GM21576 (cell line): ENCODE measurements around the gene EVL.

ENCODE experiments used
- ATAC-seq: cut with Tn5 transposase; IDR thresholded peaks from one replicate; pipeline ENCODE4 v1.9.1; 2021; ENCODE audit warnings: mild to moderate bottlenecking, moderate library complexity; ENCODE audit not compliant: unreplicated experiment

The EVL gene

GRCh38 chr14:100124551-100125088 is 59.4 kb downstream of the EVL start:
- no peak for ATAC-seq

- no peak for ATAC-seq
Observed at GRCh38 chr14:100126401-100126800, 61.2 kb downstream of the EVL start.

- no peak for ATAC-seq
Observed at GRCh38 chr14:100127853-100128455, 62.7 kb downstream of the EVL start.

- no peak for ATAC-seq
Observed at GRCh38 chr14:100128688-100129087, 63.5 kb downstream of the EVL start.

- no peak for ATAC-seq
Observed at GRCh38 chr14:100129161-100129589, 64.0 kb downstream of the EVL start.

GRCh38 chr14:100130521-100130920 is 65.3 kb downstream of the EVL start:
- no peak for ATAC-seq

GRCh38 chr14:100131181-100131580 is 66.0 kb downstream of the EVL start:
- no peak for ATAC-seq

GRCh38 chr14:100132161-100132902 is 67.1 kb downstream of the EVL start:
- ATAC-seq = no peak

- no peak for ATAC-seq
Observed at GRCh38 chr14:100132903-100133510, 67.8 kb downstream of the EVL start.

- ATAC-seq = no peak
Observed at GRCh38 chr14:100134586-100134985, 69.4 kb downstream of the EVL start.

GRCh38 chr14:100135073-100135472 is 69.9 kb downstream of the EVL start:
- ATAC-seq = no peak

GRCh38 chr14:100135784-100136183 is 70.6 kb downstream of the EVL start:
- ATAC-seq = no peak

GRCh38 chr14:100137173-100137572 is 72.0 kb downstream of the EVL start:
- ATAC-seq = no peak

GRCh38 chr14:100138082-100138787 is 73.0 kb downstream of the EVL start:
- no peak for ATAC-seq

GRCh38 chr14:100138955-100139354 is 73.7 kb downstream of the EVL start:
- no peak for ATAC-seq

- ATAC-seq = no peak
Observed at GRCh38 chr14:100140452-100141078, 75.3 kb downstream of the EVL start.

- no peak for ATAC-seq
Observed at GRCh38 chr14:100141098-100141497, 75.9 kb downstream of the EVL start.

GRCh38 chr14:100142073-100143040 is 77.1 kb downstream of the EVL start:
- no peak for ATAC-seq

- no peak for ATAC-seq
Observed at GRCh38 chr14:100143523-100143922, 78.3 kb downstream of the EVL start.

GRCh38 chr14:100143934-100144333 is 78.7 kb downstream of the EVL start:
- ATAC-seq = no peak
